Ectodermal cell (in vitro differentiated cells): ENCODE measurements around the gene PCDHB12.
"Not testable (repeated sequence)": the region's sequence is repeated elsewhere in the genome, so short reads cannot be mapped to it uniquely, and the experiment has no call there.

Experiments
- H3K27ac ChIP-seq: 2 replicates; pipeline ENCODE4 v1.7.0; 2013; ENCODE audit warnings: mild to moderate bottlenecking, low read depth, low read length; ENCODE audit not compliant: insufficient read depth, poor library complexity, severe bottlenecking
- H3K27me3 ChIP-seq: 2 replicates; pipeline ENCODE4 v1.7.0; 2013; ENCODE audit warnings: mild to moderate bottlenecking, low read length; ENCODE audit not compliant: insufficient read depth, control insufficient read depth, poor library complexity, severe bottlenecking
- H3K36me3 ChIP-seq: one replicate; pipeline ENCODE4 v1.7.0; 2013; ENCODE audit warnings: low read length; ENCODE audit not compliant: control insufficient read depth, insufficient read depth
- H3K4me1 ChIP-seq: one replicate; pipeline ENCODE4 v1.7.0; 2013; ENCODE audit warnings: low read length; ENCODE audit not compliant: control insufficient read depth, insufficient read depth
- H3K4me3 ChIP-seq: 2 replicates; pipeline ENCODE4 v1.7.0; 2013; ENCODE audit warnings: low read depth, low read length, control low read depth; ENCODE audit not compliant: insufficient read depth
- H3K9me3 ChIP-seq: 2 replicates; pipeline ENCODE4 v1.7.0; 2013; ENCODE audit warnings: mild to moderate bottlenecking, low read length, moderate library complexity; ENCODE audit not compliant: control insufficient read depth
- WGBS, 2 experiments: methylation state at CpG; one replicate each; pipeline ENCODE4 v1.1.7; 2013; ENCODE audit warnings: missing lambda C conversion rate in 2 of 2; 5-methylcytosine and 5-hydroxymethylcytosine counted together

The PCDHB12 gene

GRCh38 chr5:141234109-141234667 lies 25.7 kb downstream of the PCDHB12 start:
- no peaks in the 10 kb centered on the region for H3K36me3 ChIP-seq
- H3K4me3 ChIP-seq, result no peak overlapping the region
- no peaks in the 10 kb centered on the region for H3K4me1 ChIP-seq
- H3K27me3 ChIP-seq, result no peaks in the 10 kb centered on the region
- H3K27ac ChIP-seq, result no peak overlapping the region
- 87 to 90% methylated on average over 14 to 15 of the region's 15 CpGs for WGBS, 2 experiments
- H3K9me3 ChIP-seq, result peaks cover 6% of the 10 kb centered on the region

- not testable (repeated sequence) for H3K27me3 ChIP-seq, H3K27ac ChIP-seq, H3K4me3 ChIP-seq, H3K9me3 ChIP-seq, H3K4me1 ChIP-seq, H3K36me3 ChIP-seq
- WGBS, 2 experiments, result 93 to 97% methylated on average over 40 of the region's 40 CpGs
Observed at GRCh38 chr5:141235922-141236321, 27.4 kb downstream of the PCDHB12 start.

GRCh38 chr5:141236516-141237313 lies 28.2 kb downstream of the PCDHB12 start:
- no peaks in the 10 kb centered on the region for H3K4me1 ChIP-seq
- no peak overlapping the region for H3K4me3 ChIP-seq
- H3K9me3 ChIP-seq, result peaks cover 6% of the 10 kb centered on the region
- no peaks in the 10 kb centered on the region for H3K27me3 ChIP-seq
- no peak overlapping the region for H3K27ac ChIP-seq
- 95 to 96% methylated on average over 32 of the region's 32 CpGs for WGBS, 2 experiments
- H3K36me3 ChIP-seq, result no peaks in the 10 kb centered on the region

- Histone ChIP-seq H3K27ac (no peak overlapping the region), H3K4me1 (no peaks in the 10 kb centered on the region), H3K36me3 (no peaks in the 10 kb centered on the region), H3K9me3 (no peaks in the 10 kb centered on the region), H3K4me3 (no peak overlapping the region), H3K27me3 (no peaks in the 10 kb centered on the region)
- WGBS, 2 experiments, result 95% methylated on average over 43 of the region's 43 CpGs
Observed at GRCh38 chr5:141241496-141241895, 33.0 kb downstream of the PCDHB12 start.

- Histone ChIP-seq H3K36me3 (no peaks in the 10 kb centered on the region), H3K4me1 (no peaks in the 10 kb centered on the region), H3K27ac (no peak within 1 kb of the TSS), H3K27me3 (no peaks in the 10 kb centered on the region), H3K4me3 (no peak within 1 kb of the TSS), H3K9me3 (peaks cover 5% of the 10 kb centered on the region)
- 80 to 86% methylated on average over 16 of the region's 16 CpGs for WGBS, 2 experiments
Observed at GRCh38 chr5:141245250-141245717, 36.8 kb downstream of the PCDHB12 start, which contains the start of gene PCDHB15. TSS of gene PCDHB15 (plus strand) at chr5:141245395. CDS start at chr5:141245579, 184 bp downstream.

GRCh38 chr5:141246971-141247370 lies 38.5 kb downstream of the PCDHB12 start:
- H3K27ac ChIP-seq, H3K9me3 ChIP-seq: not testable (repeated sequence)
- WGBS, 2 experiments, result 91% methylated on average over 22 to 23 of the region's 42 CpGs

GRCh38 chr5:141247434-141247833 lies 38.9 kb downstream of the PCDHB12 start:
- H3K27ac ChIP-seq, H3K4me3 ChIP-seq, H3K4me1 ChIP-seq, H3K27me3 ChIP-seq, H3K36me3 ChIP-seq, H3K9me3 ChIP-seq: not testable (repeated sequence)
- 96 to 97% methylated on average over 34 of the region's 34 CpGs for WGBS, 2 experiments

More at GRCh38 chr5:141246971-141247370, 38.5 kb downstream of the PCDHB12 start:
- not testable (repeated sequence) for H3K36me3 ChIP-seq, H3K4me1 ChIP-seq, H3K27me3 ChIP-seq, H3K4me3 ChIP-seq

GRCh38 chr5:141250576-141250975 lies 42.1 kb downstream of the PCDHB12 start:
- H3K4me3 ChIP-seq, result no peak overlapping the region
- no peaks in the 10 kb centered on the region for H3K36me3 ChIP-seq
- no peaks in the 10 kb centered on the region for H3K27me3 ChIP-seq
- H3K9me3 ChIP-seq, result peaks cover 22% of the 10 kb centered on the region
- no peak overlapping the region for H3K27ac ChIP-seq
- H3K4me1 ChIP-seq, result no peaks in the 10 kb centered on the region

GRCh38 chr5:141258464-141258863 lies 49.9 kb downstream of the PCDHB12 start:
- Histone ChIP-seq H3K9me3 (peaks cover 23% of the 10 kb centered on the region), H3K27ac (no peak overlapping the region), H3K4me1 (no peaks in the 10 kb centered on the region), H3K36me3 (no peaks in the 10 kb centered on the region), H3K27me3 (no peaks in the 10 kb centered on the region), H3K4me3 (no peak overlapping the region)

- Histone ChIP-seq H3K4me3 (no peak overlapping the region), H3K27me3 (no peaks in the 10 kb centered on the region), H3K4me1 (no peaks in the 10 kb centered on the region), H3K27ac (no peak overlapping the region), H3K9me3 (peaks cover 18% of the 10 kb centered on the region), H3K36me3 (no peaks in the 10 kb centered on the region)
Observed at GRCh38 chr5:141258948-141259347, 50.4 kb downstream of the PCDHB12 start.
